IPS DF 19.7 (cell line): ENCODE measurements around the gene CHID1.

Source experiments
- DNase-seq: peaks from one replicate; pipeline ENCODE4 v3.0.0-alpha.2; 2013; ENCODE audit warnings: low read depth, low spot score

CHID1 gene

GRCh38 chr11:837189-837989 is 73.2 kb downstream of the CHID1 start:
- no peak for DNase-seq

GRCh38 chr11:836700-837099 is 73.9 kb downstream of the CHID1 start:
- DNase-seq, result no peak

- DNase-seq, result no peak
These were observed 74.3 kb downstream of the CHID1 start for GRCh38 chr11:836274-836673.

- DNase-seq, result no peak
These were observed 76.0 kb downstream of the CHID1 start for GRCh38 chr11:834371-835316.

- DNase-seq, result no peak
These were observed 76.7 kb downstream of the CHID1 start for GRCh38 chr11:833849-834311.

- no peak for DNase-seq
These were observed 77.4 kb downstream of the CHID1 start for GRCh38 chr11:833114-833791.

GRCh38 chr11:832529-833113 is 78.0 kb downstream of the CHID1 start, which contains the start of gene CD151:
Gene CD151 (plus strand): TSS chr11:832952. CDS start chr11:836070, 3,118 bp downstream.
- DNase-seq, result no peak

GRCh38 chr11:831961-832528 is 78.6 kb downstream of the CHID1 start:
- no peak for DNase-seq

GRCh38 chr11:831118-831864 is 79.3 kb downstream of the CHID1 start:
- DNase-seq, result no peak

GRCh38 chr11:830295-831117 is 80.1 kb downstream of the CHID1 start:
- no peak for DNase-seq

- no peak for DNase-seq
These were observed 80.7 kb downstream of the CHID1 start for GRCh38 chr11:829847-830294.

- DNase-seq, result no peak
These were observed 81.3 kb downstream of the CHID1 start for GRCh38 chr11:829176-829846.

- no peak for DNase-seq
These were observed 82.0 kb downstream of the CHID1 start for GRCh38 chr11:828506-829175.

GRCh38 chr11:827897-828192 is 82.8 kb downstream of the CHID1 start, which contains the start of gene CRACR2B:
Gene CRACR2B (plus strand): TSS chr11:827919. CDS start chr11:828608, 689 bp downstream.
- no peak for DNase-seq

- DNase-seq, result no peak
These were observed 83.3 kb downstream of the CHID1 start for GRCh38 chr11:827146-827896.

GRCh38 chr11:826836-827145 is 83.8 kb downstream of the CHID1 start:
- DNase-seq, result no peak

GRCh38 chr11:826227-826621 is 84.4 kb downstream of the CHID1 start:
- DNase-seq, result no peak
